ENCODE results near the gene RBM20.

DNA sequence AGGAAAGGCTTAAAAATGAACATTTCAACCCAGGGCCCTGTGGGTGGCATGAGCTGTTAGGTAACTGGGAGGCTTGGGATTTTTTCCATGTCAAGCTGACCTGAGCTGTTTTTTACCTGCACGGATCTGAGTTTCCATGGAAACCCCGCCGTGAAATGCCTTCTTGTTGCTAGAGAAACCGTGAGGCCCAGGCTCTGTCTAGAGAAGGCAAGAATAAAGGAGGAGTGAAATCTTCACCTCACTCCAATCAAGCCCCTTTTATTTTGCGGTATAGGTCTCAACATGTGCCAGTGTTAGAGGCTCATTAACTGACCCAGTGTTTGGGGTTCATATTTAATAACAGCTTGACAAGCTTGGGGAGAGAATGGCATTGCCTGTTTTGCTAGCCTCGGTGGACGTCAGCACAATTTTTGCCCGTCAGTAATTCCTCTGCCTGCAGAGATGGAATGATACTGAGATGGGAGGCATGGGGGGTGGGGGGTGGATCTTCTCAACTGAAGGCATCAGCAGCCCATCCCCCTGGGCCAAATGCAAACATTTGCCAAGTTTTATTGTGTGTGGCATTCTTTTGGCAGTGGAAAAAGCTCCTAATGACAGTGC is 178.7 kb downstream of the RBM20 start:
- TF ChIP-seq POLR2A (IDR thresholded peaks at IDR 0.05) = no peak
- TF ChIP-seq, protein P1, sequence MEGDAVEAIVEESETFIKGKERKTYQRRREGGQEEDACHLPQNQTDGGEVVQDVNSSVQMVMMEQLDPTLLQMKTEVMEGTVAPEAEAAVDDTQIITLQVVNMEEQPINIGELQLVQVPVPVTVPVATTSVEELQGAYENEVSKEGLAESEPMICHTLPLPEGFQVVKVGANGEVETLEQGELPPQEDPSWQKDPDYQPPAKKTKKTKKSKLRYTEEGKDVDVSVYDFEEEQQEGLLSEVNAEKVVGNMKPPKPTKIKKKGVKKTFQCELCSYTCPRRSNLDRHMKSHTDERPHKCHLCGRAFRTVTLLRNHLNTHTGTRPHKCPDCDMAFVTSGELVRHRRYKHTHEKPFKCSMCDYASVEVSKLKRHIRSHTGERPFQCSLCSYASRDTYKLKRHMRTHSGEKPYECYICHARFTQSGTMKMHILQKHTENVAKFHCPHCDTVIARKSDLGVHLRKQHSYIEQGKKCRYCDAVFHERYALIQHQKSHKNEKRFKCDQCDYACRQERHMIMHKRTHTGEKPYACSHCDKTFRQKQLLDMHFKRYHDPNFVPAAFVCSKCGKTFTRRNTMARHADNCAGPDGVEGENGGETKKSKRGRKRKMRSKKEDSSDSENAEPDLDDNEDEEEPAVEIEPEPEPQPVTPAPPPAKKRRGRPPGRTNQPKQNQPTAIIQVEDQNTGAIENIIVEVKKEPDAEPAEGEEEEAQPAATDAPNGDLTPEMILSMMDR (IDR thresholded peaks at IDR 0.05 in 4 of 5, conservative IDR thresholded peaks at IDR 0.05 in 1 of 5) = no peak
